Fibroblast of skin of back (primary cell): ENCODE measurements around the gene WLS.

Source experiments
- DNase-seq: peaks from one replicate; pipeline ENCODE4 v3.0.0-alpha.2; 2013

Gene WLS

GRCh38 chr1:68227598-68227997 lies 4.7 kb downstream of the WLS start:
- DNase-seq, result no peak

- DNase-seq, result no peak
Observed at GRCh38 chr1:68225781-68226180, 6.5 kb downstream of the WLS start.

- no peak for DNase-seq
Observed at GRCh38 chr1:68223687-68224086, 8.6 kb downstream of the WLS start.

- DNase-seq, result peak; percentile 85
Observed at GRCh38 chr1:68221980-68222373, 10.3 kb downstream of the WLS start.

- DNase-seq, result no peak
Observed at GRCh38 chr1:68221001-68221979, 11.0 kb downstream of the WLS start.

- no peak for DNase-seq
Observed at GRCh38 chr1:68220420-68220819, 11.9 kb downstream of the WLS start.

GRCh38 chr1:68218490-68218889 lies 13.8 kb downstream of the WLS start:
- DNase-seq, result no peak

- DNase-seq, result no peak
Observed at GRCh38 chr1:68217618-68218017, 14.7 kb downstream of the WLS start.

GRCh38 chr1:68217060-68217554 lies 15.2 kb downstream of the WLS start:
- DNase-seq, result no peak

GRCh38 chr1:68216089-68216772 lies 16.1 kb downstream of the WLS start:
- no peak for DNase-seq

- DNase-seq, result peak; percentile 41
Observed at GRCh38 chr1:68213843-68214242, 18.5 kb downstream of the WLS start.

GRCh38 chr1:68211761-68212380 lies 20.5 kb downstream of the WLS start:
- no peak for DNase-seq

- peak; percentile 61 for DNase-seq
Observed at GRCh38 chr1:68210829-68211228, 21.5 kb downstream of the WLS start.

GRCh38 chr1:68210027-68210426 lies 22.3 kb downstream of the WLS start:
- DNase-seq, result no peak

- peak; percentile 78 for DNase-seq
Observed at GRCh38 chr1:68206848-68207689, 25.3 kb downstream of the WLS start.

- no peak for DNase-seq
Observed at GRCh38 chr1:68205794-68206358, 26.4 kb downstream of the WLS start.

GRCh38 chr1:68204977-68205630 lies 27.2 kb downstream of the WLS start:
- no peak for DNase-seq

- DNase-seq, result peak; percentile 72
Observed at GRCh38 chr1:68202239-68202832, 30.0 kb downstream of the WLS start.

- no peak for DNase-seq
Observed at GRCh38 chr1:68201546-68202238, 30.6 kb downstream of the WLS start.

- no peak for DNase-seq
Observed at GRCh38 chr1:68199603-68200002, 32.7 kb downstream of the WLS start.
